Measurements from ENCODE around the gene CYFIP1.

DNA sequence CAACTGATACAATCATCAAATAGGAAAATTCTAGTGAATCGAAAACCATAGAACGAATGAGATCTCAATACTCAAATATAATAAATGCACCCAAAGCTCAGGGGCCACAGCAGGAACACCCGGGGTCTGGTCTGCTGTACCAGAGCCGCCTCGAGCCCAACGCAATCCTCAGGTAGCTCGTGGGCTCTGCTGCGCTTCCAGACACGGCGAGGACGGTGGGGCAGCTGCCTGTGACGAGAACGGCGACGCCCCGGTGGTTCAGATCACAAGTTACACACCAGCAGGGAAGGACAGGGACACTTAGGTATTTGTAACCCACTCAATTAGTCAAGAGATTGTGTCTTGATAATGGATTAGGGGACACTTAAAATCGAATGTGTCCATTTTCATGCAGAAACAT is 87.1 kb downstream of the CYFIP1 start:
- TF ChIP-seq, protein P1, sequence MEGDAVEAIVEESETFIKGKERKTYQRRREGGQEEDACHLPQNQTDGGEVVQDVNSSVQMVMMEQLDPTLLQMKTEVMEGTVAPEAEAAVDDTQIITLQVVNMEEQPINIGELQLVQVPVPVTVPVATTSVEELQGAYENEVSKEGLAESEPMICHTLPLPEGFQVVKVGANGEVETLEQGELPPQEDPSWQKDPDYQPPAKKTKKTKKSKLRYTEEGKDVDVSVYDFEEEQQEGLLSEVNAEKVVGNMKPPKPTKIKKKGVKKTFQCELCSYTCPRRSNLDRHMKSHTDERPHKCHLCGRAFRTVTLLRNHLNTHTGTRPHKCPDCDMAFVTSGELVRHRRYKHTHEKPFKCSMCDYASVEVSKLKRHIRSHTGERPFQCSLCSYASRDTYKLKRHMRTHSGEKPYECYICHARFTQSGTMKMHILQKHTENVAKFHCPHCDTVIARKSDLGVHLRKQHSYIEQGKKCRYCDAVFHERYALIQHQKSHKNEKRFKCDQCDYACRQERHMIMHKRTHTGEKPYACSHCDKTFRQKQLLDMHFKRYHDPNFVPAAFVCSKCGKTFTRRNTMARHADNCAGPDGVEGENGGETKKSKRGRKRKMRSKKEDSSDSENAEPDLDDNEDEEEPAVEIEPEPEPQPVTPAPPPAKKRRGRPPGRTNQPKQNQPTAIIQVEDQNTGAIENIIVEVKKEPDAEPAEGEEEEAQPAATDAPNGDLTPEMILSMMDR (IDR thresholded peaks at IDR 0.05; ENCODE audit: low read depth, low read length): no peak
- no peak for TF ChIP-seq POLR2A (IDR thresholded peaks at IDR 0.05; ENCODE audit: extremely low read depth, insufficient read length)
- TF ChIP-seq MYC (IDR thresholded peaks at IDR 0.05; ENCODE audit: low read depth, low read length): no peak

Data from NB4 (cell line).